Psoas muscle (tissue), 8 donors: Measurements from ENCODE around the gene GPRC5B. TPM values are rescaled to one million over a fixed set of nuclear protein-coding genes. Genes with fewer than 3 reads are reported as not detected.

Experiments used
- ATAC-seq, 4 donors: fragments of 200-7000 bp; cut with Tn5 transposase; one replicate each; pipeline ENCODE4 v1.9.1; 2020; ENCODE audit warnings: moderate library complexity in 3 of 4, mild to moderate bottlenecking in 2 of 4
- DNase-seq, 2 donors: peaks; one replicate each; pipeline ENCODE4 v3.0.0-alpha.2; 2020
- H3K27ac ChIP-seq: fragments of 200-600 bp; one replicate; pipeline ENCODE4 v1.8.0; 2022
- H3K27me3 ChIP-seq, 3 donors: fragments of 200-600 bp in 1 of 3; one replicate each; pipeline versions ENCODE4 v1.6.1 to v1.8.0; 2013 to 2022; ENCODE audit warnings: low read length in 2 of 3, mild to moderate bottlenecking in 2 of 3, moderate library complexity in 1 of 3; ENCODE audit not compliant: insufficient read depth in 3 of 3
- H3K36me3 ChIP-seq, 2 donors: fragments of 200-600 bp in 1 of 2; one replicate each; pipeline versions ENCODE4 v1.6.1 to v1.8.0; 2013 to 2022; ENCODE audit warnings: low read depth in 1 of 2, mild to moderate bottlenecking in 1 of 2, moderate library complexity in 1 of 2; ENCODE audit not compliant: insufficient read depth in 1 of 2
- H3K4me1 ChIP-seq: fragments of 200-600 bp; one replicate; pipeline ENCODE4 v1.8.0; 2022
- H3K4me3 ChIP-seq: fragments of 200-600 bp; one replicate; pipeline ENCODE4 v1.8.0; 2022; ENCODE audit warnings: mild to moderate bottlenecking
- H3K9me3 ChIP-seq: fragments of 200-600 bp; one replicate; pipeline ENCODE4 v1.8.0; 2022
- CTCF ChIP-seq: fragments of 200-600 bp; IDR thresholded peaks from one replicate; pipeline ENCODE4 v1.8.0; 2022; ENCODE audit warnings: antibody characterized with exemption
- WGBS, 3 donors: extraction: QIAGEN DNeasy Blood & Tissue Kit; methylation state at CpG; one replicate each; pipeline versions ENCODE4 v1.1.6 to v1.1.7; 2013; 5-methylcytosine and 5-hydroxymethylcytosine counted together
- intact Hi-C, 2 donors: fragments of 100-400 bp; cut with DNase I; formaldehyde crosslinking; loops; one replicate each; pipeline versions ENCODE4 v1.11.0 to v1.14.2; 2022
- polyA plus RNA-seq, 3 donors: library from polyadenylated mRNA; stranded (reverse); fragments of 200-250 nt; gene quantifications; one replicate each; pipeline ENCODE4 v1.2.3, GENCODE V29; 2013
- total RNA-seq, 4 donors: library from RNA; stranded (reverse); fragmentation: NEBNext Ultra II Directional in 2 of 4; extraction: Animal tissue kit (Norgen Biotek cat#: 25700) in 2 of 4; gene quantifications; one replicate each; pipeline versions ENCODE4 v1.2.1 to v1.2.4, GENCODE V29; 2021 to 2023
- donor health status: healthy with polysubstance abuse.
- donor health status: DM: no; HTN: no; CAD: no; lungs with moderate emphysema.
- donor health status: Bipolar disorder and iron deficiency.
- donor health status: healthy.
- donor health status: DM: yes; HTN: yes; CAD: no.
- donor health status: DM: no; HTN: no; CAD: no.
- donor health status: DM: no; HTN: no; CAD: no.
- donor health status: DM: yes; HTN: yes; CAD: no.

The GPRC5B gene
- total and polyA plus RNA-seq, 7 donors = 25.3 to 124 (median 55.7) TPM

- 86 to 93% (median 87%) methylated on average over 32 to 33 of the region's 33 CpGs for WGBS, 3 donors
- peak in 1 of 2 donors; percentile 63 for DNase-seq
- no peak for TF ChIP-seq CTCF
- H3K9me3 ChIP-seq = no peaks in the 10 kb centered on the region
- no peak overlapping the region for H3K4me3 ChIP-seq
- peaks cover 0 to 43% of the 10 kb centered on the region in 2 donors for H3K36me3 ChIP-seq
- ATAC-seq = peak; percentile 18 to 52 (median 30)
- H3K4me1 ChIP-seq = peaks cover 33% of the 10 kb centered on the region
- peak overlapping the region; percentile 36 for H3K27ac ChIP-seq
- H3K27me3 ChIP-seq = no peaks in the 10 kb centered on the region
- intact Hi-C loops = no loop called here
These were observed 12.3 kb downstream of the GPRC5B start for GRCh38 chr16:19872179-19872863.

DNA sequence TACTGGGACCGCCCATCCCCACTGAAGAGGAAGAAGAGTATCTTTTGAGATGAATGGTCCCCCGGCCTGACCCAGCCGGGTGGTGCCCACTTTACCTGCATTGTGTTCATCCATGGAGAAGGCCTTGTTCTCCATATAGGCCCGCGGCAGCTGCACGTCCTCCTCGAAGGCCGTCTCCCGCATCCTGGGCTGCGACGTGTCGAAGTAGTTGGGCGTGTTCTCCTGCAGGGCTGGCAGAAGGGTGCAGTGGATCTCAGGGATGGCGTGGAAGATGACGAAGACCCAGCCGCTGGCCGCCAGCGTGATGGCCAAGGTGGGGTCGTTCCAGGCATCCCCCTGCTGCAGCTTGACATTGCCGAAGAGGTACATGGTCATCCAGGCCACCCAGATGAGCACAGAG, 12.9 kb downstream of the GPRC5B start:
- DNase-seq (no peak), ATAC-seq (no peak)
- no peak for TF ChIP-seq CTCF
- Histone ChIP-seq H3K36me3 (peaks cover 0 to 49% of the 10 kb centered on the region in 2 donors), H3K9me3 (no peaks in the 10 kb centered on the region), H3K4me1 (peaks cover 27% of the 10 kb centered on the region), H3K4me3 (no peak overlapping the region), H3K27me3 (no peaks in the 10 kb centered on the region), H3K27ac (no peak overlapping the region)
- intact Hi-C loops = no loop called here
- WGBS, 3 donors = 93 to 98% (median 95%) methylated on average over 20 of the region's 20 CpGs

DNA sequence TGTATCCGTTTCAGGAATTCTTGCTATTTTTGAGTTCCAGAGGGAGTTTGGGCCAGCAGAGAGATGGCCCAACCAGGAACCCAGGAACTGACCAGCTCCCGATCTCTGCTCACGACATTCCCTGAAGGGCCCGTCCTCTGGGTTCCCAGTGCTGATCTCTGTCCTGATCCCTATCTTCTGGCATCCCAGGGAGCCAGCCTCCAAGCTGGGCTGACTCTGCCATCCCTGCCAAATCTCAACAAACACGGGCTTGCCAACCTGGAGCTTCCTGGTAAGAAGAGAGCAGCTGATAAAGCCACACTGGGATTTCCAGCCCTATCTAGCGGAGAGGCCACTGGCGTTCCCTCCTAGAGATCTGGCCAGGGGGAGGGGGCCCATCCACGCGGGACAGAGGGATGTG, 16.2 kb downstream of the GPRC5B start:
- no peak for ATAC-seq
- no peak for TF ChIP-seq CTCF
- WGBS, 3 donors = 38 to 49% (median 41%) methylated on average over 9 of the region's 9 CpGs
- no peaks in the 10 kb centered on the region for H3K27me3 ChIP-seq
- peak overlapping the region; percentile 48 for H3K27ac ChIP-seq
- H3K4me1 ChIP-seq = peaks cover 22% of the 10 kb centered on the region
- H3K9me3 ChIP-seq = no peaks in the 10 kb centered on the region
- intact Hi-C loops = no loop called here
- peak in 1 of 2 donors; percentile 29 for DNase-seq
- peak overlapping the region; percentile 11 for H3K4me3 ChIP-seq
- H3K36me3 ChIP-seq = peaks cover 0 to 72% of the 10 kb centered on the region in 2 donors

- peak overlapping the region; percentile 75 for H3K27ac ChIP-seq
- peaks cover 37% of the 10 kb centered on the region for H3K4me1 ChIP-seq
- DNase-seq = peak in 1 of 2 donors; percentile 69
These were observed 20.1 kb downstream of the GPRC5B start for GRCh38 chr16:19864566-19864965.

More at GRCh38 chr16:19864566-19864965, 20.1 kb downstream of the GPRC5B start:
- intact Hi-C loops = no loop called here
- Histone ChIP-seq H3K4me3 (peak overlapping the region; percentile 17), H3K9me3 (no peaks in the 10 kb centered on the region), H3K27me3 (no peaks in the 10 kb centered on the region), H3K36me3 (peaks cover 0 to 63% of the 10 kb centered on the region in 2 donors)
- TF ChIP-seq CTCF = no peak
- WGBS, 3 donors = 26 to 46% (median 28%) methylated on average over 5 of the region's 5 CpGs
- peak; percentile 81 to 88 (median 86) for ATAC-seq
